ENCODE measurements around the gene GJB2.

GRCh38 chr13:20195801-20196200 is 3.1 kb upstream of the GJB2 start:
- TF ChIP-seq CTCF (IDR thresholded peaks at IDR 0.05 in 4 of 5, conservative IDR thresholded peaks at IDR 0.05 in 1 of 5): no peak
- no peak for TF ChIP-seq POLR2A (IDR thresholded peaks at IDR 0.05)
